Astrocyte of the hippocampus (primary cell): Measurements from ENCODE around the gene PCK1.

Experiments
- DNase-seq: peaks from one replicate; pipeline ENCODE4 v3.0.0; 2011; ENCODE audit warnings: low read depth, low spot score

Gene PCK1

DNA sequence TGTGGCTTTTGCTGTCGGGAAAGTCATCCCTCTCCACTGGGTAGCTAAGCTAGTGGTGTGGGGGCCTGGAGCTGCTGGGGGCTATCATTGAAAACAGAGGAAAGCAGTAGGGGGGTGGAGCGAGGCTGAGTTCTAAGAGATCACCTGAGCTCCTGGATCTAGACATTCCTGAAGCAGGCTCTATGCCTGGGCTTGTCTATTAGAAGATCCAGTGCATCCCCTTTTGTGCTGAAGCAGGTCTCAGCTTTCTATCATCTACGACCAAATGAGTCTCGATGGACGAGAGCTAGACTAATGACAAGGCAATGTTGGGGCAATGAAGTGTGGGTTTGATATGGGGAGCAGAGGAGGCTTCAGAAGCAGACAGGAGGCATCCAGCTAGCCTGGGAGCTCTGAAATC lies 40.8 kb downstream of the PCK1 start:
- no peak for DNase-seq

DNA sequence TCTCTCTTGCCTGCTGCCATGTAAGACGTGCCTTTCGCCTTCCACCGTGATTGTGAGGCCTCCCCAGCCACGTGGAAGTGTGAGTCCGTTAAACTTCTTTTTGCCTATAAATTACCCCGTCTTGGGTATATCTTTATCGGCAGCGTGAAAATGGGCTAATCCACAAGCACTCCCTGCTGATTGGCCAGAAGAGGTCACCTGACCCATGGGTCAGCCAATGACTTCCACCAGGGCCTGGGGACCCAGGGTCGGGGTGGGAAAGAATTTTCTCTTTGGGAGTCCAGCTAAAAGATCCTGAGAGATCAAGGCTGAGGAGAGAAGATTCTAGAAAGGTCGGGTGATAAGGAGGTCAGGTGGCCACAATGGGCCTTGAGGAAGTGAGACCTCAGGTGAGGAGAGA lies 42.2 kb downstream of the PCK1 start:
- DNase-seq = no peak

DNA sequence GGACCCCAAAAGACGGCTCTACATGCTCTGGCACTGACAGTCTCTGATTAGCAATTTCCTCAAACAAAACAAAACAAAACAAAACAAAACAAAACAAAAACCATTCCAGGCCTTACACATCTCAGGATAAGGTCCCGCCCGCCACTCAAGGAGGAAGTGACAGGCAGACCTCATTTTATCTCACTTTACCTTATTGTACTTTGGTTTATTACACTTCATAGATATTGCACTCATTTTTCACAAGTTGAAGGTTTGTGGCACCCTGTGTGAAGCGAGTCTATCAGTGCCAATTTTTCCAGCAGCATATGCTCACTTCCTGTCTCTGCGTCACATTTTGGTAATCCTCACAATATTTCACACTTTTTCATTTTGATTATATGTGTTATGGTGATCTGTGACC lies 44.1 kb downstream of the PCK1 start:
- DNase-seq = no peak

GRCh38 chr20:57605878-57606277 lies 45.0 kb downstream of the PCK1 start:
- DNase-seq = no peak

GRCh38 chr20:57608516-57608915 lies 47.6 kb downstream of the PCK1 start:
- DNase-seq = no peak

DNA sequence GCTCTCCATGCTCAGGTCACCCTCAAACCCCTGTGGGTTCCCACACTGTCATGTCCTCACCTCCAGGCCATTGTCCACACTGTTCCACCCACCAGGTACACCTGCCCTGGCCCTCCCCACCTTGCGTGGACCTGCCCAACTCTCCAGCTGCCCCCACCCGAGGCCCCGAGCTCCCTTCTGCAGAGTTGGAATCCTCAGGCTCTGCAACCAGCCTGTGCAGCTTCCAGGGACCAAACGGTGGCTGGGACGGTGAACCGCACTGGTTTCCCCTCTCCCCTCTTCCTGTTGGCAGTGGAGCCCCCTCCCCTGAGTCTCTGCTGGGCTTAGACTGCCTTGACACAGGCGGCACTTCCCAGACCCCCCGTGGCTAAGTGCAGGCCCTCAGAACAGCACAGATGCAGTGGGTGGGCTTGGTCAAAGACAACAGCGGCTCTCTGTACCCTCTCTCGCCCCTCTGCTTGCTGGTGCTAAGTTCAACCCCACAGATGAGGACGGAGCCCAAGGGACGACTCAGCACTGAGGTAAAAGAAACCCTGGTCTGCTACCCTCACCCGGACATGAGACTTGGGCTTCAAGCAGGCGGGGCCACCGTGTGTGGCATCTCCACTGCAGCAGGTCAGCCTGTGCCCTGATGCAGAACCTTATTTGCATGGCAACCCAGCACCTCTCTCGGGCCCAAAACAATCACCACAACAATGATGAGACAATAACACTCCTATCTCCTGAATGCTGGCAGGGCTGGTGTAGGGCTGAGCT lies 48.4 kb downstream of the PCK1 start:
- no peak for DNase-seq

GRCh38 chr20:57609842-57610167 lies 48.9 kb downstream of the PCK1 start:
- no peak for DNase-seq

DNA sequence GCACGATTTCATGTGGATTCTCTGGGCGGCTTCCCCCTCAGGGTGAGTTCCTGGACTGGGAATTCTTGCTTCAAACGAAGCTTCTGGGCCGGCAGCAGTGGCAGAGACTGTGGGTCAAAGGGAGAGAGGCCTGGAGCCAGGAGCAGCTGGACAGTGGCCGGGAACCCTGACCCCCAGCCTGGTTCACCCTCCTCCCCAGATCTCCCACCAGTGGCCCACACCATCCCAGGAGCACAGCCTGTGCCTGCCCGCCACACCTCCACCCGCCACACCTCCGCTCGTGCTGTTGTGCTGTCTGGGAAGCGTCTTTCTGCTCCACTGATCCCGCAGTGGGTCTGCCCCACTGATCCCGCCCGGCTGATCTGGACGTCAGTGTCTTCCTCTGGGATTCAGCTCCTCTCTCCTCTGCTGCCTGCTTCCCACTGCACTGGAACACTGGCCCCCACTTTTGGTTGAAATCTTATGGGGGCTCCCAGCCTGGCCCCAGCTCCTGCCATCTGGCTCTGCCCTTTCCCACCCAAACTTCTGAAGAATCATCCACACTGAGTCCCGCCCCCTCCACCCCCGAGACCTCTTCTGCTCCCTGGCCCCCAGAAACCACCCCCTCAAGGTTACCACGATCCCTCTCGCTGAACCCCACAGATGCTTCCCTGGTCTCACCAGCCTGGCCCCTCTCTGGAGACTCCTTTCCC lies 49.5 kb downstream of the PCK1 start:
- no peak for DNase-seq

- no peak for DNase-seq
These were observed 50.8 kb downstream of the PCK1 start for GRCh38 chr20:57611586-57612311.

GRCh38 chr20:57612436-57612835 lies 51.5 kb downstream of the PCK1 start:
- DNase-seq = no peak

GRCh38 chr20:57612916-57613315 lies 52.0 kb downstream of the PCK1 start:
- no peak for DNase-seq

GRCh38 chr20:57613481-57613921 lies 52.6 kb downstream of the PCK1 start:
- no peak for DNase-seq

GRCh38 chr20:57614490-57615444 lies 53.9 kb downstream of the PCK1 start:
- DNase-seq = no peak

DNA sequence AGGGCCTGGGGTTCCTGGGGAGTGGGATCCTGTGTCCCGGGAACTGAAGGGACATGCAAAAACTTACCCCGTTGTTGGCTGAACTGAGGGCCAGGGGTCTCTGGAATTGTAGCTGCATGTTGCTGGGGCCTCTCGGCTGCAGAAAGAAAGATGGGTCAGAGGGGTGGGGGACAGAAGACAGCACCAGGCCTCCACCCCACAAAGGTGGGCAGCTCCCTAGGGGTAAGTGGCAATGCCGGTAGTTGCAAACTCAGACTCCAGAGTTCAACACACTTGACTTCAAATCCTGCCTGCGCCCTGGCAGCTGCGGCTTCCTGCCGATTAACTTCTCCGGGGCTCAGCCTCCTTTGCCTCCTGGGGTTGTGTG lies 54.5 kb downstream of the PCK1 start:
- DNase-seq = no peak

- no peak for DNase-seq
These were observed 55.4 kb downstream of the PCK1 start for GRCh38 chr20:57616143-57616951.

GRCh38 chr20:57617079-57617795 lies 56.3 kb downstream of the PCK1 start:
- no peak for DNase-seq
